WTC11 (cell line): ENCODE results near the gene PSMD1. TPM values are rescaled to one million over a fixed set of nuclear protein-coding genes. Genes with fewer than 3 reads are reported as not detected.

ENCODE experiments used
- ATAC-seq: fragments of 200-7000 bp; cut with Tn5 transposase; 2 replicates; pipeline ENCODE4 v1.10.0; 2021; ENCODE audit warnings: mild to moderate bottlenecking, moderate library complexity
- CTCF ChIA-PET: fragments of 300-600 bp; sonication (Branson Sonifier 250); formaldehyde crosslinking; loops from one replicate; lab custom pipeline; 2021; ENCODE audit warnings: antibody characterized with exemption; lab: Charles Lee
- POLR2A ChIA-PET: fragments of 350-600 bp; sonication (Branson Sonifier 250); formaldehyde crosslinking; loops from one replicate; lab custom pipeline; 2021; ENCODE audit warnings: antibody characterized with exemption; lab: Charles Lee
- DNase-seq: peaks from one replicate; pipeline ENCODE4 v3.0.0; 2021; ENCODE audit warnings: low spot score
- H3K27ac Mint-ChIP-seq: 2 replicates; pipeline ENCODE4 v1.8.0; 2021; ENCODE audit warnings: mixed read lengths
- H3K27me3 Mint-ChIP-seq: 2 replicates; pipeline ENCODE4 v1.8.0; 2021; ENCODE audit warnings: low read depth, mild to moderate bottlenecking, moderate library complexity, mixed read lengths
- H3K36me3 Mint-ChIP-seq: 2 replicates; pipeline ENCODE4 v1.8.0; 2021; ENCODE audit warnings: mixed read lengths
- H3K4me1 Mint-ChIP-seq: 2 replicates; pipeline ENCODE4 v1.8.0; 2022; ENCODE audit warnings: mixed read lengths
- H3K4me3 Mint-ChIP-seq: 2 replicates; pipeline ENCODE4 v1.8.0; 2021; ENCODE audit warnings: mild to moderate bottlenecking, moderate library complexity, mixed read lengths
- H3K9me3 Mint-ChIP-seq: 2 replicates; pipeline ENCODE4 v1.8.0; 2021; ENCODE audit warnings: mixed read lengths
- ATF3 ChIP-seq: sonication (generic); formaldehyde crosslinking; conservative IDR thresholded peaks from 2 replicates; pipeline ENCODE4 v1.8.1; 2022; ENCODE audit warnings: mild to moderate bottlenecking, missing genetic modification reagents
- CBFB ChIP-seq: sonication (generic); formaldehyde crosslinking; IDR thresholded peaks from 2 replicates; pipeline ENCODE4 v1.8.1; 2022; ENCODE audit warnings: mild to moderate bottlenecking, low read depth, missing genetic modification reagents
- CTCF ChIP-seq: fragments of 200-600 bp; IDR thresholded peaks from 2 replicates; pipeline ENCODE4 v1.8.0; 2022; ENCODE audit warnings: antibody characterized with exemption
- ELF4 ChIP-seq: sonication (generic); formaldehyde crosslinking; IDR thresholded peaks from 2 replicates; pipeline ENCODE4 v1.8.1; 2022; ENCODE audit warnings: low read depth, mild to moderate bottlenecking, moderate library complexity, missing genetic modification reagents
- EMX1 ChIP-seq: fragments of 250-450 bp; sonication (Bioruptor Pico); IDR thresholded peaks from 2 replicates; pipeline ENCODE4 v1.8.0; 2021; ENCODE audit warnings: mild to moderate bottlenecking
- ERG ChIP-seq: fragments of 250-450 bp; sonication (Bioruptor Pico); IDR thresholded peaks from 2 replicates; pipeline ENCODE4 v1.8.0; 2021; ENCODE audit warnings: mild to moderate bottlenecking
- HMGA2 ChIP-seq: fragments of 250-450 bp; sonication (Bioruptor Pico); IDR thresholded peaks from 2 replicates; pipeline ENCODE4 v1.4.0; 2021; ENCODE audit warnings: mild to moderate bottlenecking, moderate library complexity
- MLX ChIP-seq: sonication (generic); formaldehyde crosslinking; IDR thresholded peaks from 2 replicates; pipeline ENCODE4 v1.8.1; 2023; ENCODE audit warnings: mild to moderate bottlenecking, missing genetic modification reagents, moderate library complexity
- MXD4 ChIP-seq: fragments of 250-450 bp; sonication (Bioruptor Pico); IDR thresholded peaks from 2 replicates; pipeline ENCODE4 v1.8.0; 2021; ENCODE audit warnings: mild to moderate bottlenecking, moderate library complexity, borderline replicate concordance
- MYBL2 ChIP-seq: sonication (generic); formaldehyde crosslinking; IDR thresholded peaks from 2 replicates; pipeline ENCODE4 v1.8.1; 2023; ENCODE audit warnings: mild to moderate bottlenecking, moderate library complexity, missing genetic modification reagents
- NFATC4 ChIP-seq: fragments of 250-450 bp; sonication (Bioruptor Pico); IDR thresholded peaks from 2 replicates; pipeline ENCODE4 v1.9.0; 2021; ENCODE audit warnings: mild to moderate bottlenecking
- NFE2L1 ChIP-seq: sonication (generic); formaldehyde crosslinking; IDR thresholded peaks from 2 replicates; pipeline ENCODE4 v1.8.1; 2023; ENCODE audit warnings: missing genetic modification reagents
- NR2C2 ChIP-seq: sonication (generic); formaldehyde crosslinking; IDR thresholded peaks from 2 replicates; pipeline ENCODE4 v1.8.0; 2022; ENCODE audit warnings: mild to moderate bottlenecking, missing genetic modification reagents
- PRRX2 ChIP-seq: fragments of 250-450 bp; sonication (Bioruptor Pico); IDR thresholded peaks from 2 replicates; pipeline ENCODE4 v1.8.0; 2021; ENCODE audit warnings: mild to moderate bottlenecking
- TEAD4 ChIP-seq: sonication (generic); formaldehyde crosslinking; IDR thresholded peaks from 2 replicates; pipeline ENCODE4 v1.8.0; 2022; ENCODE audit warnings: mild to moderate bottlenecking, missing genetic modification reagents
- TP53 ChIP-seq: sonication (generic); formaldehyde crosslinking; IDR thresholded peaks from 2 replicates; pipeline ENCODE4 v1.8.1; 2023; ENCODE audit warnings: mild to moderate bottlenecking, missing genetic modification reagents
- ZNF219 ChIP-seq: sonication (generic); formaldehyde crosslinking; IDR thresholded peaks from 2 replicates; pipeline ENCODE4 v1.8.0; 2023; ENCODE audit warnings: missing genetic modification reagents, mild to moderate bottlenecking, borderline replicate concordance
- ZNF232 ChIP-seq: sonication (generic); formaldehyde crosslinking; IDR thresholded peaks from 2 replicates; pipeline ENCODE4 v1.8.0; 2022; ENCODE audit warnings: mild to moderate bottlenecking, missing genetic modification reagents
- ZNF512 ChIP-seq: sonication (generic); formaldehyde crosslinking; IDR thresholded peaks from 2 replicates; pipeline ENCODE4 v1.8.1; 2022; ENCODE audit warnings: missing genetic modification reagents, borderline replicate concordance
- ZNF532 ChIP-seq: fragments of 250-450 bp; sonication (Bioruptor Pico); IDR thresholded peaks from 2 replicates; pipeline ENCODE4 v1.9.0; 2021; ENCODE audit warnings: mild to moderate bottlenecking, borderline replicate concordance
- total RNA-seq: library from RNA; stranded (reverse); gene quantifications from 3 replicates; pipeline ENCODE4 v1.2.3, GENCODE V29; 2021

Gene PSMD1
- total RNA-seq, 1 experiment from 2014 or later: 163 TPM

GRCh38 chr2:231049286-231050017, 7.2 kb upstream of the PSMD1 start:
- Mint-ChIP-seq H3K9me3 (no peaks in the 10 kb centered on the region), H3K27ac (no peak overlapping the region), H3K4me1 (peaks cover 4% of the 10 kb centered on the region; the same call in 1 of the 2 replicates), H3K36me3 (no peaks in the 10 kb centered on the region), H3K4me3 (no peak overlapping the region), H3K27me3 (peaks cover 38% of the 10 kb centered on the region)
- ChIA-PET CTCF (no interaction called here), POLR2A (no interaction called here)
- no peak for TF ChIP-seq ZNF219 (CRISPR knock-in tag)
- no peak for TF ChIP-seq ZNF512 (CRISPR knock-in tag)
- TF ChIP-seq EMX1: no peak
- TF ChIP-seq ATF3 (CRISPR knock-in tag): no peak
- no peak for TF ChIP-seq CBFB (CRISPR knock-in tag)
- TF ChIP-seq ZNF232 (CRISPR knock-in tag): no peak
- no peak for TF ChIP-seq TEAD4 (CRISPR knock-in tag)
- no peak for TF ChIP-seq ERG
- TF ChIP-seq MYBL2 (CRISPR knock-in tag): no peak
- TF ChIP-seq NFE2L1 (CRISPR knock-in tag): no peak
- TF ChIP-seq NFATC4 (CRISPR knock-in tag): no peak
- no peak for TF ChIP-seq CTCF
- TF ChIP-seq HMGA2 (CRISPR knock-in tag): no peak
- TF ChIP-seq MLX: no peak
- TF ChIP-seq ZNF532: no peak
- no peak for TF ChIP-seq ELF4 (CRISPR knock-in tag)
- no peak for TF ChIP-seq TP53 (CRISPR knock-in tag)
- TF ChIP-seq MXD4: no peak
- TF ChIP-seq NR2C2 (CRISPR knock-in tag): no peak
- TF ChIP-seq PRRX2 (CRISPR knock-in tag): no peak
- DNase-seq (no peak), ATAC-seq (no peak)
